Measurements from ENCODE around the gene TM7SF2. TPM values are rescaled to one million over a fixed set of nuclear protein-coding genes. Genes with fewer than 3 reads are reported as not detected.
A peak's percentile ranks its signal among the peaks of the same experiment; 100 is the strongest.

The TM7SF2 gene
- total RNA-seq, 1 experiment from 2014 or later, result 37.8 TPM

- H3K4me3 ChIP-seq (ENCODE audit: low read depth, low read length, poor library complexity, severe bottlenecking), result peak overlapping the region; percentile 80
- H3K36me3 ChIP-seq (ENCODE audit: insufficient read depth, low read length, poor library complexity, severe bottlenecking), result peaks cover 11% of the 10 kb centered on the region
- DNase-seq (ENCODE audit: low spot score), result no peak
- intact Hi-C loops (cut with micrococcal nuclease; ENCODE audit: unreplicated experiment), result loop anchor here (10.0 kb wide), 1 partner anchor 329 kb away; no protein-coding TSS in a partner anchor
- ChIA-PET POLR2A (ENCODE audit: low non-redundant PET) (no interaction called here), CTCF (interaction anchor here (0.6 to 1.9 kb wide), 7 partner anchors 9 to 202 kb away, joined by 3 to 8 read pairs (median 3); partner anchors contain the start of genes CAPN1, FAU and MRPL49)
- H3K9me3 ChIP-seq (ENCODE audit: low read depth, low read length, poor library complexity, severe bottlenecking), result no peaks in the 10 kb centered on the region
- H3K27ac ChIP-seq (ENCODE audit: low read depth, low read length, poor library complexity, severe bottlenecking), result peak overlapping the region; percentile 75
- no peaks in the 10 kb centered on the region for H3K27me3 ChIP-seq (replicated peaks; ENCODE audit: insufficient read depth, low read depth, low read length, poor library complexity)
- BruUV-seq (replicated peaks), result no TSS peak
- H3K4me1 ChIP-seq (ENCODE audit: insufficient read depth, low read length, poor library complexity, severe bottlenecking), result peaks cover 27% of the 10 kb centered on the region
- TF ChIP-seq EZH2 (IDR thresholded peaks at IDR 0.05; ENCODE audit: borderline replicate concordance, low read depth, low read length, poor library complexity, severe bottlenecking) (no peak), CTCF (conservative IDR thresholded peaks at IDR 0.05; ENCODE audit: low read depth, low read length) (no peak)
Observed at GRCh38 chr11:65113361-65113756, 1.7 kb downstream of the TM7SF2 start.

DNA sequence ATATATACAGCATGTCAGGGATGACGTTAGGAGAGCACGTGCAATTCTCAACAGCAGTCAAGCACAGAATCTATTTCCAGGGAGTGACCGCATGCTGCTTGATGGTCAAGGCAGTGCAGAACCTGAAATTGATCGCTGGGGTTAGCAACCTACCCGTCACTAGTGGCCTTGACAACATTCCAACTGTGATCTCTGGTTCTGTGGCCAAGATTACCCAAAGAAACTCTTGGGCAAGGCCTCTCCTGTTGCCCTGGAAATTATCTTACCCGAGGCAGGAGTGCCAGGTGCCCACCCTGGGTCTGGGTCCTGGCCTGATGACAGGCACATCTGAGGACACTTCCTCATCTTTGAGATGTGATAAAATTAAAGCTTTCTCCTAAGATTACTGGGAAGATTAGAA lies 2.2 kb downstream of the TM7SF2 start:
- no peak for DNase-seq (ENCODE audit: low spot score)
- Histone ChIP-seq H3K27ac (ENCODE audit: low read depth, low read length, poor library complexity, severe bottlenecking) (no peak overlapping the region), H3K36me3 (ENCODE audit: insufficient read depth, low read length, poor library complexity, severe bottlenecking) (peaks cover 16% of the 10 kb centered on the region), H3K9me3 (ENCODE audit: low read depth, low read length, poor library complexity, severe bottlenecking) (no peaks in the 10 kb centered on the region), H3K4me1 (ENCODE audit: insufficient read depth, low read length, poor library complexity, severe bottlenecking) (peaks cover 27% of the 10 kb centered on the region), H3K4me3 (ENCODE audit: low read depth, low read length, poor library complexity, severe bottlenecking) (no peak overlapping the region), H3K27me3 (replicated peaks; ENCODE audit: insufficient read depth, low read depth, low read length, poor library complexity) (no peaks in the 10 kb centered on the region)
- POLR2A ChIA-PET (ENCODE audit: low non-redundant PET), result no interaction called here
- intact Hi-C loops (cut with micrococcal nuclease; ENCODE audit: unreplicated experiment), result loop anchor here (10.0 kb wide), 1 partner anchor 329 kb away; no protein-coding TSS in a partner anchor
- TSS peak; percentile 33 for BruUV-seq (replicated peaks)
- CTCF ChIA-PET, result interaction anchor here (0.7 kb wide), 1 partner anchor 28 kb away, joined by 3 read pairs; no protein-coding TSS in a partner anchor
- TF ChIP-seq CTCF (conservative IDR thresholded peaks at IDR 0.05; ENCODE audit: low read depth, low read length) (no peak), EZH2 (IDR thresholded peaks at IDR 0.05; ENCODE audit: borderline replicate concordance, low read depth, low read length, poor library complexity, severe bottlenecking) (no peak)

GRCh38 chr11:65114538-65115171 lies 3.0 kb downstream of the TM7SF2 start:
- intact Hi-C loops (cut with micrococcal nuclease; ENCODE audit: unreplicated experiment), result loop anchor here (5.0 to 10.0 kb wide), 3 partner anchors 87 to 330 kb away; partner anchors contain the start of gene SNX15
- no TSS peak for BruUV-seq (replicated peaks)
- no peak for DNase-seq (ENCODE audit: low spot score)
- H3K9me3 ChIP-seq (ENCODE audit: low read depth, low read length, poor library complexity, severe bottlenecking), result no peaks in the 10 kb centered on the region
- H3K27ac ChIP-seq (ENCODE audit: low read depth, low read length, poor library complexity, severe bottlenecking), result no peak overlapping the region
- no peak for TF ChIP-seq EZH2 (IDR thresholded peaks at IDR 0.05; ENCODE audit: borderline replicate concordance, low read depth, low read length, poor library complexity, severe bottlenecking)
- TF ChIP-seq CTCF (conservative IDR thresholded peaks at IDR 0.05; ENCODE audit: low read depth, low read length), result no peak
- no peak overlapping the region for H3K4me3 ChIP-seq (ENCODE audit: low read depth, low read length, poor library complexity, severe bottlenecking)
- H3K36me3 ChIP-seq (ENCODE audit: insufficient read depth, low read length, poor library complexity, severe bottlenecking), result peaks cover 23% of the 10 kb centered on the region
- no peaks in the 10 kb centered on the region for H3K27me3 ChIP-seq (replicated peaks; ENCODE audit: insufficient read depth, low read depth, low read length, poor library complexity)
- ChIA-PET POLR2A (ENCODE audit: low non-redundant PET) (no interaction called here), CTCF (no interaction called here)
- peaks cover 27% of the 10 kb centered on the region for H3K4me1 ChIP-seq (ENCODE audit: insufficient read depth, low read length, poor library complexity, severe bottlenecking)
